ACC112 (cell line): ENCODE measurements around the gene HDAC4.

Experiments
- H2AFZ ChIP-seq: fragments of 200-600 bp; sonication (generic); one replicate; pipeline ENCODE4 v1.6.0; 2017; ENCODE audit warnings: antibody characterized with exemption, low read length; ENCODE audit not compliant: unreplicated experiment
- H3K27ac ChIP-seq: fragments of 200-600 bp; sonication (generic); 2 replicates; pipeline ENCODE4 v1.5.1; 2014; ENCODE audit warnings: low read depth, mild to moderate bottlenecking, antibody characterized with exemption, low read length, moderate library complexity
- H3K27me3 ChIP-seq: fragments of 200-600 bp; sonication (generic); 2 replicates; pipeline ENCODE4 v1.6.1; 2014; ENCODE audit warnings: mild to moderate bottlenecking, antibody characterized with exemption, low read length, moderate library complexity, mixed read lengths; ENCODE audit not compliant: insufficient read depth
- H3K36me3 ChIP-seq: fragments of 200-600 bp; sonication (generic); 2 replicates; pipeline ENCODE4 v1.6.1; 2016; ENCODE audit warnings: mild to moderate bottlenecking, antibody characterized with exemption, low read length, moderate library complexity, mixed read lengths; ENCODE audit not compliant: insufficient read depth
- H3K4me1 ChIP-seq: fragments of 200-600 bp; sonication (generic); one replicate; pipeline ENCODE4 v1.6.1; 2016; ENCODE audit warnings: low read length, mixed read lengths; ENCODE audit not compliant: insufficient read depth, unreplicated experiment, control insufficient read depth
- H3K4me3 ChIP-seq: fragments of 200-600 bp; sonication (generic); 2 replicates; pipeline ENCODE4 v1.5.1; 2014; ENCODE audit warnings: mild to moderate bottlenecking, low read depth, low read length
- H3K79me2 ChIP-seq: fragments of 200-600 bp; sonication (generic); one replicate; pipeline ENCODE4 v1.6.0; 2016; ENCODE audit warnings: low read length; ENCODE audit not compliant: control insufficient read depth, unreplicated experiment, insufficient read depth

HDAC4 gene

DNA sequence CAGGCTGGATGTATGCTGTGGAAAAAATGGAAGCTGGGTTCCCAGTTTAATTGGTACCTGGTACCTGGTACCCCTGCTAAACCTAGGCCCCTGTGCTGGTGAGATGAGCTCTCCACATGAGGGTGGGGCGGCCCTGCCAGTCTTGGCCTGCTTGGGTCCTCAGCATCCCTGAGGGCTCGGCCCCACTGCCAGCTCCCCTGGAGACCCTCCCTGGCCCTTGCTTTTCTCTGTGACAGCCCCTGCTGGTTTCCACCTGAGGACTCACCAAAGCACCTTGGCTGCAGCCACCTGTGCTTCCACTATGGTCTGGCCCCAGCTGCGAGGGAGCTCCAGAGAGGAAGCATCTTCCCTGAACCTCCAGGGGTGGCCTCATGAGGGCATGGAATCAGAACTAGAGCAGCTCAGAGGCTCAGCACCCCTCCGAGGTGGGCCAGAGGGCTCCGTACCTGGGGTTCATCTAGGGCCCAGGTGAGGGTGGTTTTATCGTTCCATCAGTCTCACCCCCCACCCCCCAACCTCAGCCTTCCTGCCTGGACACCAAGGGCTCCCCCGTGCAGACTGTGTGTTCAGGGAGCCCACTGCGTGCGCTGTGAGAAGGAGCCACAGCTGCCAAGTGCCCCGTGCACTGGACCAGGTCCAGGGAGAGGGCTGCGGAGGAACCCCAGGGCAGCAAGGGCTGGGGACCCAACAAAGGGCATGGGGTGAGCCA, 23.7 kb upstream of the HDAC4 start:
- H3K4me3 ChIP-seq: no peak overlapping the region
- no peak overlapping the region for H3K27ac ChIP-seq
- H3K79me2 ChIP-seq: no peaks in the 10 kb centered on the region
- H3K4me1 ChIP-seq: no peaks in the 10 kb centered on the region
- peaks cover 35% of the 10 kb centered on the region for H3K27me3 ChIP-seq
- H3K36me3 ChIP-seq: no peaks in the 10 kb centered on the region
- H2AFZ ChIP-seq: no peak overlapping the region

DNA sequence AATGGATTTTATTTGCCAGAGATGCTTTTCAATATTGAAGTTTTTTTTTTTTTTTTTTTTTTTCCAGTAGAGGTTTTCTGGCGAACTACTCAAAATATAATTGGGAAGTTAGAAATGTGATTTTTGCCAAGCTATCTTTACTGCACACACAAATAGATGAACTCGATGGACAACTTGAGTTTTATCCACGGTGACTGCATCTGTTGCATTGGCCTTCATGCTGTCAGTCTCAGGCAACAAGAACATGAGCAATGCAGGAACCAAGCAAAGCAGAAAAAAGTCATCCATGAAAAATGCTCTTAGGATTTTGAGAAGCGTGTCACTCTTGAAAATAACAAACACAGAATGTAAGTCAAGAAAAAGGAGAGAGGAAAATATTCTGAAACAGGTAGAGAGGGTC, 22.7 kb upstream of the HDAC4 start:
- peaks cover 29% of the 10 kb centered on the region for H3K27me3 ChIP-seq

DNA sequence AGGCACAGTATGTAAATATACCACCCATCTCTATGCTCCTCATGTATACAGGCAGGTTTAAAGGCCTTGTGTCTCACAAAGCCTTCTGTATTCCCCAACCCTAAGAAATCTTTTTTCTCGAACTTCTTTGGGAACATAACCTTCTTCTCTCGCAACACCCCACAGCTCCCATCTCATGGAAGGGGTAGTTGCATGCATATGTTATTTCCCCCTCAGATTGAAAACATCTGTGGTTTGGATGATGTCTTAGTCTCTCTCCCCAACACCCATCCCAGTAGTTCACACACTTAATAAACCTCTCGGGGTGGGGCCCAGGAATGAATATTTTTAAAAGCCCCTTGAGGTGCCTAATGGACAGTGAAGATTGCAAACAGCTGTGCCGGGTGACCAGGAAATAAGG, 21.0 kb upstream of the HDAC4 start:
- no peaks in the 10 kb centered on the region for H3K4me1 ChIP-seq
- no peaks in the 10 kb centered on the region for H3K79me2 ChIP-seq
- H3K27me3 ChIP-seq: peaks cover 25% of the 10 kb centered on the region
- H3K36me3 ChIP-seq: no peaks in the 10 kb centered on the region
- H2AFZ ChIP-seq: no peak overlapping the region
- no peak overlapping the region for H3K27ac ChIP-seq
- no peak overlapping the region for H3K4me3 ChIP-seq

More for the DNA sequence above, 22.7 kb upstream of the HDAC4 start:
- H2AFZ ChIP-seq: no peak overlapping the region
- no peak overlapping the region for H3K4me3 ChIP-seq
- H3K36me3 ChIP-seq: no peaks in the 10 kb centered on the region
- no peak overlapping the region for H3K27ac ChIP-seq
- no peaks in the 10 kb centered on the region for H3K4me1 ChIP-seq
- H3K79me2 ChIP-seq: no peaks in the 10 kb centered on the region

DNA sequence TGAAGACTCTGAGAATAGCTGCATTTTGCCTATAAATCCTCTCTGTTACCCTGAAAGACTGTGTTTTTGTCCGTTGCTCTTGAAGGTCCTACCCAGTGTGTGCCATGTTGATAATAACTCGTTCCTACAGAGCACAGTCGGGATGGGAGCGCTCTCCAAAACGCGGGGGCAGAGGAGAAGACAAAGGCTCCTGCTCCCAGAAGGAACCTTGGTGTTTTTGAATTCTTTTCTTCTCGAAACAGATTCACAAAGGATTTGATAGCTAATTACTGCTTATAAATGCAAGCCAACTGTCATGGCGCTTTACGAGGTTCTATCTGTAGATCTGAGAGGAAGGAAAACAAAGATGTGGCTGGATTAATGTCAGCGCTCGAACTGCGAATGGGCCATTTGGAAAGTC, 19.3 kb upstream of the HDAC4 start:
- no peak overlapping the region for H2AFZ ChIP-seq

DNA sequence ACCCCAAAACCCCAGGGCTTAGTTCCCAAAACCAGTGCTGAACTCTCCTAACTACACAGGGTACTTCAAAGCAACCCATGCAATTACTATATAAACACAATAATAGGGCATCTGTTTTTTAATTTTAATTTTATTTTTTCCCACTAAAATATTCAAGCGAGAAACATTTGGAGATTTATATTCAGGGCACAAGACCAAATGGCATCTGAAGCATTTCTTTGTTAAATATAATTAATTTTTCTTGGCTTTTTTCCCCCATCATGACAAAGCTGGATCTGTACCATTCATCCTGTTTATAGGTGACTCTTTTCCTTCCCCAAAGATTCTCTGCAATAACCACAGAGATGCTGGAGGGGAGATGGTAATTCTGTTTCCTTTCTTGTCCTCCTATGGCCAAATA, 18.1 kb upstream of the HDAC4 start:
- Histone ChIP-seq H3K79me2 (no peaks in the 10 kb centered on the region), H3K4me1 (no peaks in the 10 kb centered on the region), H3K4me3 (no peak overlapping the region), H2AFZ (no peak overlapping the region), H3K36me3 (no peaks in the 10 kb centered on the region), H3K27me3 (peaks cover 20% of the 10 kb centered on the region; the same call in 1 of the 2 replicates), H3K27ac (no peak overlapping the region)

More for the DNA sequence above, 19.3 kb upstream of the HDAC4 start:
- Histone ChIP-seq H3K4me1 (no peaks in the 10 kb centered on the region), H3K79me2 (no peaks in the 10 kb centered on the region), H3K36me3 (no peaks in the 10 kb centered on the region), H3K4me3 (no peak overlapping the region), H3K27me3 (peaks cover 17% of the 10 kb centered on the region; the same call in 1 of the 2 replicates), H3K27ac (no peak overlapping the region)

DNA sequence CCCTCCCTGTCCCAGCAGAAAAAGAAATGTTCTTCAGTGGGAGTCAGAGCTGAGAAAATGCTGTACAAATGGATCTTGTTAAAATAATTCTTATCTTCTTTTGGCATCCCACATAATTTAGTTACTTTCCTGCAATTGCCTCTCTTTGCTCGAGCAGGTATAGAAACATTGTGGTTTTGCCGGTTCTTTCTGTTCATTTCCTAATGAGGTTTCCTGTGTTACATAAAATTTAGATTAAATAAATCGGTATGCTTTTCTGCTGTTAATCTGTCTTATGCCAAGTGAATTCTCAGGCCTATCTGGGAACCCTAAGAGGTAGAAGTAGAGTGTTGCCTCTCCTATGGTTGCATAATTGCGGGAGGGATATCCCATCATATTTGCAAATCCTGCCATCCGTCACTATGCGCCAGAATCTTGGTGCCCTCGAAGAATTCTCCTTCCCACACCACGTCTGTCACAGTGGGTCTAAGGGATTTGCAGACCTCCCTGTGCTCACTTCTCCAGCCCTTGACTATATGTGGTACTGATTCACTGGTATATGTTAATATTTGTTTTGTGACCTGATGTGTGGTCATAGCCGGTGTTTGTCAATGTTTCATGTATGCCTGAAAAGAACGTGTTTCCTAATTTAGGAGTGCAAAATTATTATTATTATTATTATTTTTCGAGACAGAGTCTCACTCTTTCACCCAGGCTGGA, 12.2 kb upstream of the HDAC4 start:
- peaks cover 12% of the 10 kb centered on the region for H3K27me3 ChIP-seq
- no peak overlapping the region for H2AFZ ChIP-seq
- no peaks in the 10 kb centered on the region for H3K79me2 ChIP-seq
- H3K4me3 ChIP-seq: no peak overlapping the region
- H3K4me1 ChIP-seq: no peaks in the 10 kb centered on the region
- no peak overlapping the region for H3K27ac ChIP-seq
- H3K36me3 ChIP-seq: no peaks in the 10 kb centered on the region

DNA sequence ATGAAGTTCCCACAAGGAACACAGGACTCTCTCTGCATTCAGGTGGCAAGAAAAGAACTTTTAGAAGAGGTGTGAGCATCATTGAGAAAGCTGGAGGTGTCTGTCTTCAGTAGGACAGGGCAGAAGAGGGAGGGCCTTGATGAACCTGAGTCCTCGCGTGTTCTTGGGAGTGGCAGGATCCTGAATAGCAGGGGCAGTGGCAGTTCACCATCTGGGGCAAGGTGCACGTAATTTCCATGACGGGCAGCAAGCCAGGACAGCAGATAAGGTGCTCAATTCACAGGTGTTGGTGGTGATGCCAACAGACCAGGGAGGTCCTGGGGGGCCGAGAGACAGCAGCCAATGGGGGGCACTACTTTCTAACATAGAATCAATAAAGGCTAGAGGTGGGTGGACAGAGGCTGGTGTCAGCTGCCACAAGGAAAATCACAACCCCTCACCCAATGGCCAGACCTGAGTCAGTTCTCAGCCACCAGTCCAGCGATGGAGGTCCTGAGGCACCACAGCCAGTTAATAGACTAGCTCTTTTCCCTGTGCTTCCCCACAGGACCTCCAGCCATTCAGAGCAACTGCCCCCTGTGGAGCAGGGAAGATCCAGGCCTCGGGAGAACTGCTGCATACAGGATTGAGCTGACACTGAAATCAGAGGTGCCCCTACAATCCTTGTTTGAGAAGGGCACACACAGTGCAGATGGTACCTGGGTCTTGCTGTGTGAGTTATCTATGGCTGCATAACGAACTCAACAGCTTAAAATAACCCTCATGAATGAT, 10.9 kb upstream of the HDAC4 start:
- Histone ChIP-seq H3K27ac (no peak overlapping the region), H2AFZ (no peak overlapping the region), H3K4me3 (no peak overlapping the region), H3K4me1 (no peaks in the 10 kb centered on the region), H3K36me3 (no peaks in the 10 kb centered on the region), H3K79me2 (no peaks in the 10 kb centered on the region), H3K27me3 (peaks cover 12% of the 10 kb centered on the region)

DNA sequence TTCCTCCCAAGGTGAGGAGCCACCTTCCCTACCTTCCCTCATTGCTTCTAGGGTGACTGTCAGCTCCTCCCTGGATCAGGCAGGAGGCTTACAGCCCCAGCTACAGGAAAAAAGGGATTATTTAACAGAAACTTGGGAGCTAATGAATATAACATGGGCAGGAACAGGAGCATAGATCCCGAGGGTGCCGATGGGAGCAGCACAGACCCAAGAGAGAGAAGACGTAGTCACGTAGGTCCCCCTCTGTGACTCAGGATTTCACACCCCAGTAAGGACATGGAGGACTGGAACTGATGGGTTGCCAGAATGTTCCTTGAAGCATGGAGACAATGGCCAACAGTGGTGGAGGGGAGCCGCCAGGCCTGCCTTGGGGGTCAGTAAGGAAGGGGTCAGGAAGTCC, 10.3 kb upstream of the HDAC4 start:
- Histone ChIP-seq H3K36me3 (no peaks in the 10 kb centered on the region), H3K27ac (no peak overlapping the region), H2AFZ (no peak overlapping the region), H3K27me3 (peaks cover 12% of the 10 kb centered on the region), H3K4me3 (no peak overlapping the region), H3K4me1 (no peaks in the 10 kb centered on the region), H3K79me2 (no peaks in the 10 kb centered on the region)

DNA sequence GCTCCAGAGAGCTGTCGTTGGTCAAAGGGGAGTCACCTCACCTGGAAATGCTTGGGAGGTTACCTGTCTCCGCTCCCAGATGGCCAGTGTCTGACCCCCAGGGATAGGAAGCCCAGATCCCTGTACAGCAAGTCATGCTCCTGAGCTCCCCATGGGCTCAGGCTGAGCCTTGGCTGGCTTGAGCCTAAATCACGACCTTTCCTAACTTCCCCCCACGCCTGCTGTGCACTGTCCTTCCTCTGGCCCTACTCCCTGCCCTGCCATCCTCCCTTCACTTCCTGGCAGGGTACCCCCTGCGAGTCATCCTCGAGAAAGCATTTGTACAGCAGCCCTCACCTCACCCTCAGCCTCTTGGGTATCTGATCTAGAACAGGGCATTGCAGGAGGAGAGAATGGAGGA, 9.2 kb upstream of the HDAC4 start:
- Histone ChIP-seq H3K36me3 (no peaks in the 10 kb centered on the region), H3K4me1 (no peaks in the 10 kb centered on the region), H3K4me3 (no peak overlapping the region), H3K27ac (no peak overlapping the region), H3K79me2 (no peaks in the 10 kb centered on the region), H3K27me3 (peaks cover 5% of the 10 kb centered on the region), H2AFZ (no peak overlapping the region)

DNA sequence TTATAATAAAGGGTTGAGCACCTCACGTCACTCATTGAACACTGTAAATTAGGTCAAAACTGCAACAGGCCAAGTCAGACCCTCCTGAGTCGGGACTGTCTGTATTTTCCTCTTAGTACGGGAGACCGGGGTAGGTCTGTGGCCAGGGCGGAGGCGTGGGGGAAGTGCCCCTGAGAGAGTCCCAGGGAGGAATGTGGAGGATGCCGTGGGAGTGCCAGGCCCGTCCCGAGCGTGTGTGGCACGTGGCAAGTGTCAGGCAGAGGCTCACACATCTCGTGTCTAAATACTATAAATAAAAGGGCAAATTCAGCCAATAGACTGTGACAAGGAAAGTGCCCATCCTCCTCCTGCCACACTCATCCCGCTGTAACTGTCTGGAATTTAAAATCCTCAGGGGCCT, 6.3 kb upstream of the HDAC4 start:
- H2AFZ ChIP-seq: no peak overlapping the region
- H3K27me3 ChIP-seq: peaks cover 3% of the 10 kb centered on the region; the same call in 1 of the 2 replicates
- H3K4me1 ChIP-seq: no peaks in the 10 kb centered on the region
- H3K79me2 ChIP-seq: no peaks in the 10 kb centered on the region
- no peaks in the 10 kb centered on the region for H3K36me3 ChIP-seq
- H3K27ac ChIP-seq: no peak overlapping the region
- no peak overlapping the region for H3K4me3 ChIP-seq
